Eye (tissue), 1 donor: Measurements from ENCODE around the gene SIPA1L3.

Source experiments
- DNase-seq: peaks from one replicate; pipeline ENCODE4 v3.0.0-alpha.2; 2015

The SIPA1L3 gene

DNA sequence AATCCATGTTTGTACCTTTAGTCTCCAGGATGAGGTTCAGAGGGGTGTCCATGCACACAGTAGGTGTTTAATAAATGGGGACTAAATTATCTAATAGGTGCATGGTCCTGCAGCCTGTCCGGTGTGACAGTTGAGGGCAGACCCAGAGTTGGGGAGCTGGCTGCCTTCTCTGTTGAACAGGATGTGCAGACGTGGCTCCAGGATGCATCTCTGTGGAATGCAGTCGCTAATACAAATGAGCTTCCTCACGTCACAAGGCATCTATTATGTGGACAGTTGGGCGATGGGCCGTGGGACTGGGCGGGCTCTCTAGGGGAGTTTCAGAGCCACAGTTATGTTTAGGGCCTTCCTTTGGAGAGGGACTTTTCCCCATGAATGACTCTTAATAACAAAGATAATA is 71.0 kb downstream of the SIPA1L3 start:
- DNase-seq, result peak; percentile 70

DNA sequence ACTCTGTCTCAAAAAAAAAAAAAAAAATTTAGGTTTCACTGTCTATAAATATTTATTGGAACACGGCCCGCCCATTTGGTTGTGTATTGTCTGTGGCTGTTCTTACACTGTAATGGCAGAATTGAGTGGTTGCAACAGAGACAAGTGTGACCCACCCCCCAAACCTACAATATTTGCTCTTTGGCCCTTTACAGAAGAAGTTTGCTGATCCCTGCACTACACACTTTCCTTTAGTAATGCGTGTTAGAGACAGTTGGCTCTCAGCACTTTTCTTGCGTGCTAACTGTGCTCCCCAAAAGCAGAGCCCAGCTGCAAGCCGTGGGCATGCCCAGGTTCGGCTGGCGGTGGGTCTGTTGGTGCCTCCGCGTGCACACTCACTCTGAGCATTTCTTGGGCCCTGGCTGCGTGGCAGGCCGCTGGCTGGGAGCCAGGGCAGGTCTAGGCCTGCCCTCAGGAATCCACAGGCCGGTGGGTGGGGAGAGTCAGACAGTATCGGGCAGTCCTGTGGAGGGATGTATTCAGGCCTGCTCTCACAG is 72.6 kb downstream of the SIPA1L3 start:
- no peak for DNase-seq

DNA sequence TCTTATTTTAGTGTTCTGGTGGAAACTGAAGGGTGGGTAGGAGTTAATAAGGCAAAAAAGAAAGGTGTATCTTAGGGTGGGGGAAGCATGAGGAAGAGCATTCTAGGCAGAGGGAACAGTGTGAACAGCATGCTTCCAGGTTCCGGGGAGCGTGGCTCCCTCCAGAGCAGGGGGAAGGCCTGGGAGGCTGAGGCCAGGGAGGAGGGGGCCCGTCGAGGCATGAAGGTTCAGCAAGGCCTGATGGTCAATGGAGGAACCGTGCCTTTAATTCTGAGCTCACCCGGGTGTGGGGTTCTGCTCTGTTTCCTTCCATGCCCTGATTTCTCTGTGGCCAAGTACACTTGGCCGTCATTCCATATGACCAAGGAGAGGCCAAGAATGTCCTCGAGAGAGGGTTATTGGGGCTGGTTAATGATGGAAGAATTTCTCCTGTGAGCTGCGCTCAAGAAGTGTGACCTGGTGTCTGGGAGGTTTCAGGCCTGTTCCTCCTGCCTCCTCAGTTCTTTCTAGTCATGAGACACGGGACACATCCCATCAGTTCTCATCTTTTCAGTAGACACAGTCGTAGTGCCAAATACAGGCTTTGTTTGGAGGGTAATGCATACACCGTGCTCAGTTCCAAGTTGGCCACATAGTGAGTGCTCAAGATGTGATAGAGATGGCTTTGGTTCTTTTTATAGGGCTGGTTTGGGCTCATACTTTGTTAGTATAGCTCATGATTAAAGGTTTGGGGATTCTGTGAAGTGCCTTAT is 73.6 kb downstream of the SIPA1L3 start:
- DNase-seq, result no peak

DNA sequence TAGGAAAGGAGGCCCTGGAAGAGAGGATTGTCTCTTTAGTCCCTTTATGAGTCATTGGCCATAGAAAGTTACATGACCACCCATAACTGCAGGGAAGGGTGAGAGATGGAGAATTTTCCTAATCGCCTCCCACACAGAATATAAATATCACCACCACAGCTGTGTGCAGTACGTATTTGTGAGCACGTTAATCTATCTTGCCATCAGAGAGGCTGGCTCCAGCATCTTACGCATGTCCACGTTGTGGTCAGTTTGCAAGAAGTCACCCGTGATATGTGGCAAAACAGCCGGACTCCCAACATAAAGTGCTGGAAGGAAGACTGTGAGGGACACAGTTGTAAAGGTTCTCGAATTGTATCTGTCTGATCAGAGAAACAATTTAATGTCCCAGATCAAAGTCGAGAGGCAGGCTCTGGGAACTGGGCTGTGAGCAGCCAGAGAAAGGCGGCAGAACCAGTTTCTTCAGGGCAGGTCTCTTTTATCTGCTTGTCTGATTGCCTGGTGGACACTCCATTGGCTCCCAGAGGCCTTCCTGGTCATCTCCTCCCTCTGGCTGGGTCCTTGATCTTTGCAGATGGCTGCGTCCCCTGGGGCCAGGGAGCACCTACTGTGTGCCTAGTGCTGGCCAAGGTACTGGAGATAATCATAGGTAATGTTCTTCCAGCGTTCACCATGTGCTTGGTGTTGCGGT is 74.9 kb downstream of the SIPA1L3 start:
- DNase-seq, result no peak

- no peak for DNase-seq
These were observed 75.6 kb downstream of the SIPA1L3 start for GRCh38 chr19:37982655-37983054.

DNA sequence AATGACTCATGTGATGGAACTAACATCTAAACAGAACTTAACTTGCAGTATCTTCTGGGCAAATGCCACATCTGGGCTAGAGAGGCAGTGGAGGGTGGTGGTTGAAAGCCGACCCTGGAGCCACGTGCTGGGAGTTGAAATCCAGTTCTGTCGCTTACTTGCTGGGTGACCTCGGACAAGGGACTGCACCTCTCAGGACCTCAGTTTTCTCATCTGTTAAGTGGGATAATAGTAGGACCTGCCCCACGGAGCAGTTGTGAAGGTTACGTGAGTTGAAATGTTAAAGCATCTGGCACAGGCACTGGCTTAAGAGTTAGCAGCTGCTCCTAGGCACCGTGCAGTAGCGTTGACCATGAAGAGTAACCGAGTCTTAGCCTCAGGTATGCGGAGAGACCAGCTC is 76.1 kb downstream of the SIPA1L3 start:
- DNase-seq, result no peak

- DNase-seq, result no peak
These were observed 76.9 kb downstream of the SIPA1L3 start for GRCh38 chr19:37983916-37984315.

- no peak for DNase-seq
These were observed 79.2 kb downstream of the SIPA1L3 start for GRCh38 chr19:37986048-37986750.

GRCh38 chr19:37987356-37988332 is 80.6 kb downstream of the SIPA1L3 start:
- no peak for DNase-seq

DNA sequence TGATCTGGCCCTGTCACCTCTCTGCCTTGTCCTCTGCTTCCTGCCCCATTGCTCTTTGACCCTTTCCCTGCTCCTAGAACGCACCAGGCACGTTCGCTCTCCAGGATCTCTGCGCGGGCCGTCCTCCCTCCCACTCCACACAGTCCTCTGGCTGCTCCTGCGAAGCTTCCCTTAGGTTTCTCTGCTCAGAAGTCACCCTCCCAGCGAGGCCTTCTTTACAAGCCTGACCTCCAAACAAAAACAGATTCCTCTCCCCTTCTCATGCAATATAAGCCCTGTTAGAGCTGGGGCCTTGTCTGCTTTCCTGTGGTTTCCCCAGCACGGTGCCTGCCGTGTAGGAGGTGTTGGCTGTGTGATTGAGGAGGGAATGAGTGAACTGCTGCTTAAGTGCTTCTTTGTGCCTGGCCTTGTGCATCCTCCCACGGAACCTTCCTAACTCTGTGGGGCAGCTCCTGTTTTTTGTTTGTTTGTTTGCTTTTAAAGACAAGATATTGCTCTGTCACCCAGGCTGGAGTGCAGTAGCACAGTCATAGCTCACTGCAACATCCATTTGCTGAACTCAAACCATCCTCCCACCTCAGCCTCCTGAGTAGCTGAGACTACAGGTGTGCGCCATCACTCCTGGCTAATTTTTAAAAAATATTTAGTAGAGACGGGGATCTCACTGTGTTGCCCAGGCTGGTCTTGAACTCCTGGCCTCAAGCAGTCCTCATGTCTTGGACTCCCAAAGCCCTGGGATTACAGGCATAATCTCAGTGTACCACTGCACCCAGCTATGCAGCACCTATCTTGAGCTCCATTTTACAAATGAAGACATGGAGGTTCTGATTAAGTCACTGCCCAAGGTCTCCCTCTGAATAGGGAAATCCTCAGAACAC is 82.0 kb downstream of the SIPA1L3 start:
- DNase-seq, result no peak

DNA sequence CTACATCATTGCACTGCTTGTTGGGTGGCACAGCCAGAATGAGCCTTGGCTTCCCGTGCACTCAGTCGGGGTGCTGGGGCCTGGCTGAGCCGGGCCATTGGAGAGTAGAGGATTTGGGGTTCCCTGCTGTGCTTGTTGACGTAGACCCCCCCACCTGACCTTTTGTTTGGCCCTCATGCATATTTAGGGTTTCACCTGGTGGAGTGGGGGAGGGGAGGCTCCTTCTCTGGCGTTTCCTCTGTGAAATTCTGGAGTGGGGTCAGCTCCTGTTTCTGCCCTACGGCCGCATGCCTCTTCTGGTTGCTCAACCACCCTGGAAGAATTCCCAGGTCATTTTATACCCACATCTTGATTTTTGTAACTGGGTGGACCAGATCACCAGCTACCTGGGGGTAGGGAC is 82.8 kb downstream of the SIPA1L3 start:
- no peak for DNase-seq

DNA sequence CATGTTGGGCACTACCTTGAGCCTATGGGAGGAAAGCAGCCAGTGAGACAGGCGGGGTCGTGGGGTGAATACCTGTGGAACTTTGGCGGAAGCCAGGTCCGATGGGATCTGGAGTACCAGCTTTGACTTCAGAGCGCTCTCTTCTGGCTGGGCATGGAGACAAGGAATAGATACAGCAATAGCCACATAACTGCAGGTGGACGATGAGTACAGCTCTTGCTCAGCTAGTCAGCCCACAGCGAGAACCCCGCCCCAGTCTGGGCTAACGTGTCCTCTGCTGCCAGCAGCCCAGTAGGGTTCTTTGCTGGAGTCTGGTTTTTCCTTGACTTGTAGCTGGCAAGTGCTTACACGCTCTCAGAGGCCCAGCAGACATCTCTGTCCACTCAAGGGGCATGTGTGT is 83.4 kb downstream of the SIPA1L3 start:
- no peak for DNase-seq

- DNase-seq, result no peak
These were observed 84.3 kb downstream of the SIPA1L3 start for GRCh38 chr19:37991176-37991835.

DNA sequence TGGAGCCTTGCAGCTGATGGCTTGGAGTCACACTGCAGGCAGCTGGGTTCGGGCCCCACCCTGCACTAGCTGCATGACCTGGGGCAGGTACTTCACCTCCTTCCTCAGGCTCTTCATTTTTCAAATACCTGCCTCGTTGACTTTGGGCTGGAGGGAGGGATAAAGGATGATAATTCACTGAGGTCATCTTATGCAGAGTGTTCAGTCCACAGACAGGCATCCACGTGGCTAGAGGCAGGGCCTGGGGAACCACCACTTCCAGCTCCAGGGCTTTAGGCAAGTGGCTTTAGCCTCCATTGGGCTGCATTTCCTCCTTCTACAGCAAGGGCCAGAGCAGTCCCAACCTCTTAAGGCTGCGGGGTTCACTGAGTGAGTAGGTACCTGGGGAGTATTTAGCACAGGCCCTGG is 84.8 kb downstream of the SIPA1L3 start:
- no peak for DNase-seq

GRCh38 chr19:37992761-37993160 is 85.8 kb downstream of the SIPA1L3 start:
- DNase-seq, result no peak

DNA sequence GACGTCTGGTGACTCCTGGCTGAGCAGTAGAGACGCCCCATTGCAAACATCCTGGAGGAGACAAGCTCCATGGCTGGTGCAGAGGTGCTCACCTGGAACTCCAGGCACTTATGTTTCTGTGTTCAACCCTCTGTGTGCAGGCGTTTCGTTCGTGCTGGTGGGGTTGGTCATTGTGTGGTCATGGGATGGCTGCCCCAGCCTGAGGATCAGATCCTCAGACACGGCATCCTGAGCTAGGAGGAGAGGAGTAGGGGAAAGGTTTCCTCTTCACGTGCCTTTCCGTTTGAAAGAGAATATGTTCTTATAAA is 87.8 kb downstream of the SIPA1L3 start:
- DNase-seq, result no peak

DNA sequence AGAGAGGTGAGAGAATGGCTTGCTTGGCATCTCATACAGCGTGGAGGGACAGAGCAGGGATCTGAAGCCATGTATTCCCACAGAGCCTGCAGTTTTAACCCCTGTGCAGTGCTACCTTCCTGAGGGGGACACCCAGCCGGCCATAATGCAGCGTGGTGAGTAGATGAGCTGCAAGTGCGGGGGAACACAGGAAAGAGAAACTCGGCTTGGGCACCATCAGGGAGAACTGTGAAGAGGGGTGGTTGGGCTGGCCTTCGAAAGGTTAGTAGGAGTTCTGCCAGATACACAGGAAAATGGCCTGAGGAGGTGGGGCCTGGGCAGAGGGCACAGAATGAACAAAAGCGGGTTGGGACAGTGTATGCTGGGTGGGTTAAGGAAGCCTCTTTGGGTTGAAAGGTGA is 88.3 kb downstream of the SIPA1L3 start:
- DNase-seq, result no peak

- no peak for DNase-seq
These were observed 90.9 kb downstream of the SIPA1L3 start for GRCh38 chr19:37997911-37998344.

DNA sequence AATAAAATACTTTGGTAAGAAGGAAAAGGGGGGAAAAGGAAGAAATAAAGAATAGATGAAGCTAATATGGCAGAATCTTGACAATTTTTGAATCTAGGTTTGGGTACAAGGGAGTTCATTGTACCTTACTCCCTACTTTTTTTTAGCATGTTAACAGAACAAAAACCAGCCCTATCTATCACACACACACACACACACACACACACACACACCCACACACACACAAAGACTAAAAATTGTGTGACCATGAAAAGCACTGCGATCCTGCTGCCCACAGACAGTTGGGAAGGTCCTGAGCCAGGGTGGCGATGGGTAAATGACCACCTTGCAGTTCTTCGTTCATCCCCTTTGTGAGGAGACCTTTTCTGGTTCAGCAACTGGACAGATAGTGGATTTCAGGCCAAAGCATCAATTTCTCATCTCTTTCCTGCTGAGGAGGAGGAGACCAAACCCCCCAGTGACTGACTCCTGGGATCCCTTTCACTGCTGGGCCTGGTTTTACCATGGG is 91.8 kb downstream of the SIPA1L3 start:
- DNase-seq, result no peak

- DNase-seq, result peak; percentile 50
These were observed 92.6 kb downstream of the SIPA1L3 start for GRCh38 chr19:37999309-38000213.
